Neutrophil (primary cell): ENCODE results near the gene FAM20A.

Source experiments
- H3K27ac ChIP-seq: fragments of 200-600 bp; sonication (generic); 2 replicates; pipeline ENCODE4 v1.5.1; 2016; ENCODE audit warnings: mild to moderate bottlenecking, moderate library complexity
- H3K27me3 ChIP-seq: fragments of 200-600 bp; sonication (generic); 2 replicates; pipeline ENCODE4 v1.6.0; 2016; ENCODE audit warnings: mild to moderate bottlenecking
- H3K36me3 ChIP-seq: fragments of 200-600 bp; sonication (generic); 2 replicates; pipeline ENCODE4 v1.5.1; 2017
- H3K4me1 ChIP-seq, 2 experiments: fragments of 200-600 bp in 1 of 2; sonication (generic) in 1 of 2; 1 replicate in 1 of 2; 2 replicates in 1 of 2; pipeline versions ENCODE4 v1.5.1 to v1.6.1; 2013 to 2016; ENCODE audit warnings: low read depth in 1 of 2, low read length in 1 of 2, mild to moderate bottlenecking in 1 of 2, moderate library complexity in 1 of 2; ENCODE audit not compliant: control insufficient read depth in 1 of 2, insufficient read depth in 1 of 2
- H3K4me3 ChIP-seq, 2 experiments: fragments of 200-600 bp in 1 of 2; sonication (generic) in 1 of 2; 1 replicate in 1 of 2; 2 replicates in 1 of 2; pipeline ENCODE4 v1.5.1; 2013 to 2016; ENCODE audit warnings: low read depth in 1 of 2, low read length in 1 of 2, mild to moderate bottlenecking in 1 of 2, moderate library complexity in 1 of 2
- H3K9me3 ChIP-seq: fragments of 200-600 bp; sonication (generic); 2 replicates; pipeline ENCODE4 v1.5.1; 2016
- TF ChIP-seq, protein P1 (sequence below): fragments of 200-600 bp; sonication (generic); IDR thresholded peaks from 2 replicates; pipeline ENCODE4 v1.5.1; 2016; ENCODE audit warnings: antibody characterized with exemption

FAM20A gene

DNA sequence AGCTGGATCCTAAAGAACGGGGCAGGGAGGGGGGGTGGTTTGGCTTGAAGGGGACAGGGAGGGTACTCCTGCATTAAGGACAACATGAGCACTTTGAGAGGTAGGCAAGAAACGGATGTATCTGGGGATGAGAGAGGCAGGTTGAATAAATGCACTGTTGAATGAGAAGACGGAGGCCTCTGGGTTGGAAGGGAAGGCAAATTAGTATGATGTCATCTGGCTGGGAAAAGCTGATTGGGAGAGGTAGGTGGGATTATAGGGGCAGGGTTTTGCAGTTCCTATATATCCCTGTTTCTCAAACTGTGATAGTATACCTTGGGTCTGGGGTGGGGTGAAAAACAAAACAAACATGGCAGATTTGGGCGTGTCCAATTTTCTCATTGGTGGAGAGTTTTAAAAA is 44.6 kb downstream of the FAM20A start:
- TF ChIP-seq, protein P1, sequence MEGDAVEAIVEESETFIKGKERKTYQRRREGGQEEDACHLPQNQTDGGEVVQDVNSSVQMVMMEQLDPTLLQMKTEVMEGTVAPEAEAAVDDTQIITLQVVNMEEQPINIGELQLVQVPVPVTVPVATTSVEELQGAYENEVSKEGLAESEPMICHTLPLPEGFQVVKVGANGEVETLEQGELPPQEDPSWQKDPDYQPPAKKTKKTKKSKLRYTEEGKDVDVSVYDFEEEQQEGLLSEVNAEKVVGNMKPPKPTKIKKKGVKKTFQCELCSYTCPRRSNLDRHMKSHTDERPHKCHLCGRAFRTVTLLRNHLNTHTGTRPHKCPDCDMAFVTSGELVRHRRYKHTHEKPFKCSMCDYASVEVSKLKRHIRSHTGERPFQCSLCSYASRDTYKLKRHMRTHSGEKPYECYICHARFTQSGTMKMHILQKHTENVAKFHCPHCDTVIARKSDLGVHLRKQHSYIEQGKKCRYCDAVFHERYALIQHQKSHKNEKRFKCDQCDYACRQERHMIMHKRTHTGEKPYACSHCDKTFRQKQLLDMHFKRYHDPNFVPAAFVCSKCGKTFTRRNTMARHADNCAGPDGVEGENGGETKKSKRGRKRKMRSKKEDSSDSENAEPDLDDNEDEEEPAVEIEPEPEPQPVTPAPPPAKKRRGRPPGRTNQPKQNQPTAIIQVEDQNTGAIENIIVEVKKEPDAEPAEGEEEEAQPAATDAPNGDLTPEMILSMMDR: no peak
- H3K4me1 ChIP-seq: no peaks in the 10 kb centered on the region
- no peak overlapping the region for H3K27ac ChIP-seq
- H3K27me3 ChIP-seq: peaks cover 4% of the 10 kb centered on the region
- no peaks in the 10 kb centered on the region for H3K9me3 ChIP-seq
- no peaks in the 10 kb centered on the region for H3K36me3 ChIP-seq
- H3K4me3 ChIP-seq: no peak overlapping the region

GRCh38 chr17:68544111-68544915 is 56.9 kb downstream of the FAM20A start:
- Histone ChIP-seq H3K27ac (no peak overlapping the region), H3K4me1 (no peaks in the 10 kb centered on the region), H3K36me3 (peaks cover 27% of the 10 kb centered on the region), H3K4me3 (no peak overlapping the region), H3K9me3 (no peaks in the 10 kb centered on the region), H3K27me3 (no peaks in the 10 kb centered on the region)
- TF ChIP-seq, protein P1: no peak

DNA sequence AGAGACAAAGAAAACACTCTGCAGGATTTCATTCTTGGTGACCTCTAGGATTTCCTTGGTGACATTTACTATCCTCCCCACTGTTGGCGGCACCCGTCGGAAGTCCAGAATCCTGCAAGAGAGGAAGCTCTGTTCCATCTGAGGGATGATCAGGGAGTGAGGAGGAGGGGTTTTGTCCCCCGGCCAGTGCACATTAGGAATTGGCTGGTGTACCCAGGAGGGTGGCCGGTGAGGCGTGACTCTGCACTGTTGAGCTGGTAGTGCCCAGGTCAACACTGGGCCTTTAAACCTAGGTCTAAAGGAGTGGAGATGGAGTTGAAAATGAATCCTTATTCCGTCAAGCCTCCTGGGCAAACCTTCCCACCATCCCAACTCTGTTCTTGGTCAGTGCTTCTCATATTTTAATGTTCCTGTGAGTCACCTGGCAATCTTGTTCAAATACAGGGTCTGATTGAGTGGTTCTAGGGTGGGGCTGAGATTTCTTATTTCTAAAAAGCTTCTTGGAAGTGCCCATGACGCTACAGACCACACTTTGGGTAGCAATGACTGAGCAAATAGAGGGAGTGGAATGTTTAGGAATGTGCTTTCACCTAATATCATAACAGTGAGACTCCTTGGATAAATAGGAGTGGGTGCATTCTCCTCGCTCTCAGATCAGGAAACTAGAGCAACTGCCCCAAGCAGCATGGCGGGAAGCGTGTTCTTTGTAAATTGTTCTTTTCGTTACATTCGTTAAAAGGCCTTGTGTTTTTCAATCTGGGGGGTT is 58.3 kb downstream of the FAM20A start:
- H3K4me3 ChIP-seq: no peak overlapping the region
- TF ChIP-seq, protein P1: no peak
- peaks cover 41% of the 10 kb centered on the region for H3K36me3 ChIP-seq
- no peaks in the 10 kb centered on the region for H3K9me3 ChIP-seq
- no peaks in the 10 kb centered on the region for H3K27me3 ChIP-seq
- no peak overlapping the region for H3K27ac ChIP-seq
- H3K4me1 ChIP-seq: no peaks in the 10 kb centered on the region

- Histone ChIP-seq H3K36me3 (peaks cover 52% of the 10 kb centered on the region), H3K27ac (no peak overlapping the region), H3K9me3 (no peaks in the 10 kb centered on the region), H3K4me1 (no peaks in the 10 kb centered on the region), H3K27me3 (no peaks in the 10 kb centered on the region), H3K4me3 (no peak overlapping the region)
- TF ChIP-seq, protein P1: no peak
Observed at GRCh38 chr17:68541816-68542215, 59.4 kb downstream of the FAM20A start.

DNA sequence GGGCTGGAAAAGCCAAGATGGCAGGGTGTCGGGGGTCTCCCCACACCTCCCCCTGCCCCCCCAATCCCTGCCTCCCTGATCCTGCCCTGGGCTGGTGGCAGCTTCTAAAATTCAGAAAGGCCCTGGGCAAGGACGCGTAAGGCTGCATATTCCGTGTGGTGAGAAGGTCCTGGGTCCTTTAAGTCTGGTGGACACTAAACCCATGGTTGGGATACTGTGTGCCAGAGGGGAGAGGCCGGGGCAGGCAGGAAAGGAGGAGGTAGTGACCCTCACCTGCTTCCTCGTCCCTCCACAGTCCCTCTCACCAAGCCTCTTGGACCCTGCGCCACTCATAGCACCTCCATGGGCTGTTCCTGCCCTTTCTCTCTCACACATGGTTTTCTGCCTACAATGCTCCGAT is 60.2 kb downstream of the FAM20A start:
- Histone ChIP-seq H3K4me3 (no peak overlapping the region), H3K27ac (no peak overlapping the region), H3K4me1 (no peaks in the 10 kb centered on the region), H3K36me3 (peaks cover 60% of the 10 kb centered on the region), H3K9me3 (no peaks in the 10 kb centered on the region), H3K27me3 (no peaks in the 10 kb centered on the region)
- TF ChIP-seq, protein P1: no peak
